Brain microvascular endothelial cell (primary cell): ENCODE measurements around the gene MAGI1.
A peak's percentile ranks its signal among the peaks of the same experiment; 100 is the strongest.

Experiments
- DNase-seq: peaks from one replicate; pipeline ENCODE4 v3.0.0-alpha.2; 2020
- H3K27ac ChIP-seq: fragments of 250-450 bp; sonication (Bioruptor Pico); 2 replicates; pipeline ENCODE4 v1.5.1; 2020; ENCODE audit warnings: mild to moderate bottlenecking, moderate library complexity
- H3K27me3 ChIP-seq: fragments of 250-450 bp; sonication (Bioruptor Pico); replicated peaks from 2 replicates; pipeline ENCODE4 v1.5.1; 2020; ENCODE audit warnings: mild to moderate bottlenecking
- H3K36me3 ChIP-seq: fragments of 250-450 bp; sonication (Bioruptor Pico); replicated peaks from 2 replicates; pipeline ENCODE4 v1.5.1; 2020; ENCODE audit warnings: mild to moderate bottlenecking
- H3K4me3 ChIP-seq: 2 replicates; pipeline ENCODE4 v1.5.1; 2011; ENCODE audit warnings: low read depth, mild to moderate bottlenecking, control low read depth, low read length, moderate library complexity
- in situ Hi-C: cut with HindIII; loops from 2 replicates; pipeline ENCODE4 v1.10.0; 2017; ENCODE audit warnings: low sequenced_read_pairs, low pct_ligation_motif_present
- TF ChIP-seq, protein P1 (sequence below): IDR thresholded peaks from 2 replicates; pipeline ENCODE4 v1.5.1; 2011; ENCODE audit warnings: low read depth, mild to moderate bottlenecking, moderate library complexity, low read length, control low read depth, inconsistent platforms; ENCODE audit errors: missing control alignments

Gene MAGI1

DNA sequence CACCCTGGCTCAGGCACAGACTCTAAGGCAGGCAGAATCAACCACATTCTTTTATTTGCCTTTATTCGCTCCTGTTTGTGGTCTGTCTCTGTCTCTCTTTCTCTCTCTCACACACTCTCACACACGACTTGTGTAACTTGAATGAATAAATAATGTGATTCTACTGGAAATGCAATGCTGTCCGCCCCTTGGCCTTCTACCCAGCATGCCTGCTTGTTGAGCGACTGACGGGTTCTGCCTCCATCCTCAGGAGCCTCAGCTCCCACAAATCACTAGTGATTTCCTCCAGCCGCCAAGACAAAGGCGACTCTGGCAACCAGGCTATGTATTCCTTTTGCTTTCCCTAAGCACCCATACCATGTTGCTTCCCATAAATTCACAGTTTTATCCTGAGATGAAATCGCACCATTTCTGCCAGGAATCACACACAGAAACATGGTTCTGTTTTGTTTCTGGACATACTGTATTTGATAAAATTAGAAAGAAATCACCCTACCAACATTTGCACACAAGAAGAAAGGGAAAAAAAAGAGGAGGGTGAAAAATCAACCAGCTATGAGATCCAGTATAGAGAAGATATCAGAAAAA, 460.8 kb downstream of the MAGI1 start:
- DNase-seq, result no peak
- TF ChIP-seq, protein P1, sequence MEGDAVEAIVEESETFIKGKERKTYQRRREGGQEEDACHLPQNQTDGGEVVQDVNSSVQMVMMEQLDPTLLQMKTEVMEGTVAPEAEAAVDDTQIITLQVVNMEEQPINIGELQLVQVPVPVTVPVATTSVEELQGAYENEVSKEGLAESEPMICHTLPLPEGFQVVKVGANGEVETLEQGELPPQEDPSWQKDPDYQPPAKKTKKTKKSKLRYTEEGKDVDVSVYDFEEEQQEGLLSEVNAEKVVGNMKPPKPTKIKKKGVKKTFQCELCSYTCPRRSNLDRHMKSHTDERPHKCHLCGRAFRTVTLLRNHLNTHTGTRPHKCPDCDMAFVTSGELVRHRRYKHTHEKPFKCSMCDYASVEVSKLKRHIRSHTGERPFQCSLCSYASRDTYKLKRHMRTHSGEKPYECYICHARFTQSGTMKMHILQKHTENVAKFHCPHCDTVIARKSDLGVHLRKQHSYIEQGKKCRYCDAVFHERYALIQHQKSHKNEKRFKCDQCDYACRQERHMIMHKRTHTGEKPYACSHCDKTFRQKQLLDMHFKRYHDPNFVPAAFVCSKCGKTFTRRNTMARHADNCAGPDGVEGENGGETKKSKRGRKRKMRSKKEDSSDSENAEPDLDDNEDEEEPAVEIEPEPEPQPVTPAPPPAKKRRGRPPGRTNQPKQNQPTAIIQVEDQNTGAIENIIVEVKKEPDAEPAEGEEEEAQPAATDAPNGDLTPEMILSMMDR, result no peak
- H3K4me3 ChIP-seq, result no peak overlapping the region
- in situ Hi-C loops, result no loop called here
- no peak overlapping the region for H3K27ac ChIP-seq
- H3K36me3 ChIP-seq, result no peaks in the 10 kb centered on the region
- H3K27me3 ChIP-seq, result no peaks in the 10 kb centered on the region

DNA sequence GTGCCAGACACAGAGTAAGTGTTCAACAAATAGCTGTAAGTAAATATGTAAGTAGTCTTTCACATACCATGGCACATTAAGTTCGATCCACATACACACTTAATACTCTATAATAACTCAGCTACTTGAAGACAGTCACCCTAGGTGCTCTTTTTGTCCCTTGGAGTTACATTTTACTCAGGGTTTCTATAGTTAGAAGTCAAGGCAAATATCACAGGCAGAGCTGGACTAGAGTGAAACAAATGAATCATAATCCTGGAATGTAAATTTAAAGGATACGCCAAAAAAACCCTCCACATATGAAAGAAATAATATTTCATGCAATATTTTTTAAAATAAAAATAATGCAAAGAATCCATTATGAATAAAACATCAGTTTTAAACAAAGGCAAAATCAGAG, 461.8 kb downstream of the MAGI1 start:
- DNase-seq, result no peak
- Histone ChIP-seq H3K36me3 (no peaks in the 10 kb centered on the region), H3K4me3 (no peak overlapping the region), H3K27ac (peak overlapping the region; percentile 68), H3K27me3 (no peaks in the 10 kb centered on the region)
- TF ChIP-seq, protein P1, result no peak
- in situ Hi-C loops, result no loop called here

DNA sequence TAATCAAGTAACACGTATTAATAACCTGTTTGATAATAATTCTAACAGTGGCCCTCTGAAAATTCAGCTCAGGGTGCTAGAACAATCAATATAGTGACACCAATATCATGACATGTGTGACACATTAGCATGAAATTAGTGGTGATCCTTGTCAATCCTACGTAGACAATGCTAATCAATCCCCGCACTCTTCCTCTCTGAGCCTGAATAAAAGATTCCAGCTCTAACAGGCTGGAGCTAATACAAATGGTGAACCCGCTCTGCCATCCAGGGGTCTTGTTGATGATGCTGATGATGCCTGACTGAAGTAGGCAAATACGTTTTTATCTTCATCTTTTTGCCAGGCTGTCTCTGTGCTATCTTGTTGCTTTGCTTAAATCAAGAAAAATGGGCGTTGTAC, 462.5 kb downstream of the MAGI1 start:
- Histone ChIP-seq H3K27ac (peak overlapping the region; percentile 68), H3K36me3 (no peaks in the 10 kb centered on the region), H3K27me3 (no peaks in the 10 kb centered on the region), H3K4me3 (no peak overlapping the region)
- TF ChIP-seq, protein P1, result no peak
- in situ Hi-C loops, result no loop called here
- DNase-seq, result no peak

DNA sequence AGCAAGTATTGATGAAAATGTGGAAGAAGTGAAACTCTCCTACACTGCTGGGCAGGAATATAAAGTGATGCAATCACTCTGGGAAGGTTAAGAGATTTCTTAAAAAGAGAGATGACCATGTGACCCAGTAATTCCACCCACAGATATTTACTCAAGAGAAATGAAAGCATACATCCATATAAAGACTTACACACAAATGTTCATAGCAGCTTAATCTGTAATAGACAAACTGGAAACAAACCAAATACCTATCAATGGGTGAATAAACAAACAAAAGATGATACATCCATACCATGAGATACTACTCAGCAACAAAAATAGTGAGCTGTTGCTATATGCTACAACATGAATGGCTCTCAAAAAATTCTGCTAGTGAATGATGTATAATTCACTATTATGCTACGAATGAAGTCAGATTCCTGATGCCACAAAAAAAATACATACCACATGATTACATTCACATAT, 463.3 kb downstream of the MAGI1 start:
- peak; percentile 57 for DNase-seq
- H3K4me3 ChIP-seq, result no peak overlapping the region
- peak overlapping the region; percentile 68 for H3K27ac ChIP-seq
- H3K27me3 ChIP-seq, result no peaks in the 10 kb centered on the region
- TF ChIP-seq, protein P1, result no peak
- H3K36me3 ChIP-seq, result no peaks in the 10 kb centered on the region
- in situ Hi-C loops, result no loop called here

DNA sequence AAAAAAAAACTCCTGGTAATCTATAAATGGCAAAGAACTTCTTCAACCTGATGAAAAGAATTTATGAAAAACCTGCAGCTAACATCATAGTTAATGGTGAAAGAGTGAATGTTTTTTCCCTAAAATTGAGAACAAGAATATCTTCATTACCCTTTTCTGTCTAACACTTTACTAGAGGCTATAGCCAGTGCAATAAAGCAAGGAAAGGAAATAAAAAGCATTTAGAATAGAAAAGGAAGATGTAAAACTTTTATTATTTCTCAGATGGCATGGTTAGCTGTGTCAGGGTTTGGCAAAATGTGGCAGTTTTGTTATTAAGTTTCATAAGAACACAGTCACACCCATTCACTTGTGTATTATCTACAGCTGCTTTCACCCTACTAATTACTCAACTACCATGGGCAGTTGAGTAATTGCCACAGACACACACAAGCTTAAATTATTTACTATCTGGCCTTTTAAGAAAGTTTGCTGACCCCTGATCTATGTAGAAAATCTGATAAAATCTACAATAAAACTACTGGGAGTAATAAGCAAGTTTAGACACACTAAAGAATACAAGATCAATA, 465.1 kb downstream of the MAGI1 start:
- Histone ChIP-seq H3K36me3 (no peaks in the 10 kb centered on the region), H3K27ac (no peak overlapping the region), H3K27me3 (no peaks in the 10 kb centered on the region), H3K4me3 (no peak overlapping the region)
- in situ Hi-C loops, result no loop called here
- TF ChIP-seq, protein P1, result no peak
- DNase-seq, result no peak
